Cerebellar nuclear complex (tissue), 1 donor: ENCODE data around the gene HEG1.
"Not testable (repeated sequence)": the region's sequence is repeated elsewhere in the genome, so short reads cannot be mapped to it uniquely, and the experiment has no call there.

Experiments used
- DNase-seq, 2 experiments: peaks; one replicate each; lab custom pipeline; 2025; lab: John Stamatoyannopoulos, UW

The HEG1 gene

GRCh38 chr3:125055913-125056745 lies at the start of gene HEG1:
Gene HEG1, minus strand, starts transcription at chr3:125055997. Its CDS starts 107 bp downstream, at chr3:125055890.
- DNase-seq = no peak

- no peak for DNase-seq
These were observed 49.3 kb upstream of the HEG1 start for GRCh38 chr3:125105116-125105515.

- no peak for DNase-seq
These were observed 48.8 kb upstream of the HEG1 start for GRCh38 chr3:125104639-125105038.

GRCh38 chr3:125103406-125103805 lies 47.6 kb upstream of the HEG1 start:
- DNase-seq = no peak

GRCh38 chr3:125102470-125102869 lies 46.7 kb upstream of the HEG1 start:
- DNase-seq = no peak

GRCh38 chr3:125098611-125099291 lies 43.0 kb upstream of the HEG1 start:
- no peak for DNase-seq

GRCh38 chr3:125090649-125091048 lies 34.9 kb upstream of the HEG1 start:
- no peak for DNase-seq

GRCh38 chr3:125087768-125088391 lies 32.1 kb upstream of the HEG1 start:
- DNase-seq = no peak

- no peak for DNase-seq
These were observed 29.4 kb upstream of the HEG1 start for GRCh38 chr3:125085166-125085565.

- no peak for DNase-seq
These were observed 28.0 kb upstream of the HEG1 start for GRCh38 chr3:125083776-125084175.

- DNase-seq = not testable (repeated sequence)
These were observed 26.5 kb upstream of the HEG1 start for GRCh38 chr3:125082339-125082738.

GRCh38 chr3:125080077-125080476 lies 24.3 kb upstream of the HEG1 start:
- DNase-seq = no peak

- no peak for DNase-seq
These were observed 23.9 kb upstream of the HEG1 start for GRCh38 chr3:125079675-125080045.

GRCh38 chr3:125078951-125079674 lies 23.3 kb upstream of the HEG1 start:
- DNase-seq = no peak

GRCh38 chr3:125077864-125078263 lies 22.1 kb upstream of the HEG1 start:
- DNase-seq = no peak

- no peak for DNase-seq
These were observed 20.7 kb upstream of the HEG1 start for GRCh38 chr3:125076464-125076863.

- no peak for DNase-seq
These were observed 19.9 kb upstream of the HEG1 start for GRCh38 chr3:125075738-125076137.

- no peak for DNase-seq
These were observed 17.7 kb upstream of the HEG1 start for GRCh38 chr3:125073390-125073905.

GRCh38 chr3:125072749-125073389 lies 17.1 kb upstream of the HEG1 start:
- DNase-seq = no peak

- no peak for DNase-seq
These were observed 16.5 kb upstream of the HEG1 start for GRCh38 chr3:125072301-125072700.

GRCh38 chr3:125069968-125070745 lies 14.4 kb upstream of the HEG1 start:
- no peak for DNase-seq
